B cell (primary cell): ENCODE measurements around the gene FTSJ3. TPM values are rescaled to one million over a fixed set of nuclear protein-coding genes. Genes with fewer than 3 reads are reported as not detected.

Experiments used
- ATAC-seq: fragments of 200-7000 bp; cut with Tn5 transposase; one replicate; pipeline ENCODE4 v1.10.0; 2021; ENCODE audit warnings: low read depth, mild to moderate bottlenecking, moderate number of reproducible peaks, moderate library complexity
- CTCF ChIA-PET: fragments of 350-600 bp; sonication (Branson Sonifier 250); formaldehyde crosslinking; loops from one replicate; lab custom pipeline; 2021; ENCODE audit warnings: antibody characterized with exemption, inconsistent platforms; lab: Charles Lee
- POLR2A ChIA-PET: fragments of 350-600 bp; sonication (Branson Sonifier 250); formaldehyde crosslinking; loops from one replicate; lab custom pipeline; 2021; ENCODE audit warnings: antibody characterized with exemption; lab: Charles Lee
- DNase-seq: peaks from one replicate; pipeline ENCODE4 v3.0.0; 2013
- H2AFZ ChIP-seq: 2 replicates; pipeline ENCODE4 v1.6.1; 2012; ENCODE audit warnings: mild to moderate bottlenecking, low read depth, low read length; ENCODE audit not compliant: insufficient read depth, poor library complexity, severe bottlenecking
- H3K27ac ChIP-seq, 2 donors: 1 replicate in 1 of 2; 2 replicates in 1 of 2; pipeline ENCODE4 v1.5.1; 2012 to 2013; ENCODE audit warnings: low read length in 2 of 2, mild to moderate bottlenecking in 2 of 2, moderate library complexity in 1 of 2
- H3K27me3 ChIP-seq, 4 experiments: fragments of 200-600 bp in 1 of 4; sonication (generic) in 1 of 4; replicated peaks in 1 of 4; 1 replicate in 2 of 4; 2 replicates in 2 of 4; pipeline versions ENCODE4 v1.6.1 to v1.7.0; 2013 to 2016; ENCODE audit warnings: low read length in 3 of 4, mild to moderate bottlenecking in 2 of 4, mixed read lengths in 1 of 4, moderate library complexity in 1 of 4; ENCODE audit not compliant: insufficient read depth in 4 of 4, control insufficient read depth in 3 of 4; ENCODE audit errors: control extremely low read depth in 1 of 4
- H3K36me3 ChIP-seq, 2 experiments: replicated peaks in 1 of 2; 1 replicate in 1 of 2; 2 replicates in 1 of 2; pipeline versions ENCODE4 v1.6.1 to v1.7.1; 2013; ENCODE audit warnings: low read length in 1 of 2; ENCODE audit not compliant: insufficient read depth in 2 of 2, control insufficient read depth in 1 of 2; ENCODE audit errors: control extremely low read depth in 1 of 2, extremely low read depth in 1 of 2
- H3K4me1 ChIP-seq, 2 donors: fragments of 200-600 bp in 1 of 2; sonication (generic) in 1 of 2; 1 replicate in 1 of 2; 2 replicates in 1 of 2; pipeline versions ENCODE4 v1.5.1 to v1.6.1; 2013 to 2017; ENCODE audit warnings: low read length in 2 of 2; ENCODE audit not compliant: control insufficient read depth in 2 of 2, insufficient read depth in 2 of 2
- H3K4me2 ChIP-seq: replicated peaks from 2 replicates; pipeline ENCODE3; 2012; ENCODE audit warnings: mild to moderate bottlenecking, low read depth, low read length; ENCODE audit not compliant: poor library complexity, severe bottlenecking
- H3K4me3 ChIP-seq, 5 experiments: fragments of 200-600 bp in 1 of 5; sonication (generic) in 1 of 5; 1 replicate in 3 of 5; 2 replicates in 2 of 5; pipeline versions ENCODE4 v1.5.1 to v1.7.0; 2011 to 2016; ENCODE audit warnings: low read length in 4 of 5, mild to moderate bottlenecking in 4 of 5, low read depth in 2 of 5, control low read depth in 1 of 5, moderate library complexity in 1 of 5; ENCODE audit not compliant: insufficient read depth in 1 of 5; ENCODE audit errors: control extremely low read depth in 1 of 5, extremely low read depth in 1 of 5
- H3K79me2 ChIP-seq: fragments of 200-600 bp; sonication (generic); one replicate; pipeline ENCODE4 v1.6.0; 2016; ENCODE audit warnings: low read length; ENCODE audit not compliant: control insufficient read depth, insufficient read depth
- H3K9ac ChIP-seq: fragments of 200-600 bp; sonication (generic); 2 replicates; pipeline ENCODE4 v1.6.1; 2017; ENCODE audit warnings: mild to moderate bottlenecking, low read length, moderate library complexity
- H3K9me3 ChIP-seq, 3 donors: one replicate each; pipeline versions ENCODE4 v1.6.1 to v1.7.1; 2013; ENCODE audit warnings: low read length in 2 of 3; ENCODE audit not compliant: control insufficient read depth in 2 of 3, insufficient read depth in 1 of 3; ENCODE audit errors: control extremely low read depth in 1 of 3
- H4K20me1 ChIP-seq: 2 replicates; pipeline ENCODE4 v1.6.0; 2012; ENCODE audit warnings: mild to moderate bottlenecking, low read length; ENCODE audit not compliant: insufficient read depth, control insufficient read depth, poor library complexity, severe bottlenecking
- H3K27ac Mint-ChIP-seq: one replicate; pipeline ENCODE4 v1.8.0; 2021; ENCODE audit warnings: mixed read lengths
- H3K27me3 Mint-ChIP-seq: one replicate; pipeline ENCODE4 v1.8.0; 2021; ENCODE audit warnings: mixed read lengths
- H3K4me1 Mint-ChIP-seq: one replicate; pipeline ENCODE4 v1.8.0; 2021; ENCODE audit warnings: mixed read lengths
- H3K4me3 Mint-ChIP-seq: one replicate; pipeline ENCODE4 v1.8.0; 2021; ENCODE audit warnings: mixed read lengths
- H3K9me3 Mint-ChIP-seq: one replicate; pipeline ENCODE4 v1.8.0; 2022; ENCODE audit warnings: mixed read lengths; ENCODE audit not compliant: insufficient read depth
- EZH2 ChIP-seq: IDR thresholded peaks from 2 replicates; pipeline ENCODE4 v1.6.1; 2012; ENCODE audit warnings: borderline replicate concordance, low read depth, mild to moderate bottlenecking, moderate library complexity, low read length; ENCODE audit not compliant: insufficient read depth, poor library complexity, severe bottlenecking
- WGBS: methylation state at CpG from one replicate; pipeline ENCODE4 v1.1.5; 2013; ENCODE audit warnings: missing lambda C conversion rate; ENCODE audit not compliant: insufficient coverage; 5-methylcytosine and 5-hydroxymethylcytosine counted together
- intact Hi-C: fragments of 100-400 bp; cut with micrococcal nuclease; formaldehyde crosslinking; loops from one replicate; pipeline ENCODE4 v1.10.0; 2022
- polyA plus RNA-seq: library from polyadenylated mRNA; depleted of rRNA; stranded (reverse); fragments of >200 nt; gene quantifications from 2 replicates; pipeline ENCODE4 v1.2.3, GENCODE V29; 2012
- total RNA-seq, 2 donors: library from RNA; stranded (reverse); fragments of 120-200 nt in 1 of 2; gene quantifications; 1 replicate in 1 of 2; 2 replicates in 1 of 2; pipeline versions ENCODE4 v1.2.3 to v1.2.4, GENCODE V29; 2013 to 2022
- TF ChIP-seq, protein P1 (sequence below): fragments of 200-600 bp; IDR thresholded peaks from one replicate; pipeline ENCODE4 v1.8.0; 2022; ENCODE audit warnings: antibody characterized with exemption, mild to moderate bottlenecking

Gene FTSJ3
- total and polyA plus RNA-seq, 2 donors (not counting 1 experiment from before 2014, with no cell fraction given), result 26.5 to 75.9 TPM

DNA sequence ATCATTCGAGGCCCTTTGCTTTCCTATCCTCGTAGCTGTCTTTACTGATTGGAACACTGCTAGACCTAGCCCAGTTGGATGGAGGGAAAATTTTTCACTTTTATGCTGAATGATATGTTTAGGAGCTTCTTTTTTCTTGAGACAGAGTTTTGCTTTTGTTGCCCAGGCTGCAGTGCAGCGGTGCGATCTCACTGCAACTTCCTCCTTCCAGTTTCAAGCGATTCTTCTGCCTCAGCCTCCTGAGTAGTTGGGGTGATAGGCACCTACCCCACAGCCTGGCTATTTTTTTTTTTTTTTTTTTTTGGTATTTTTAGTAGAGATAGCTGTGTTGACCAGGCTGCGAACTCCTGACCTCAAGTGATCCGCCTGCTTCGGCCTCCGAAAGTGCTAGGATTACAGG is 17.5 kb downstream of the FTSJ3 start:
- Histone ChIP-seq H3K4me1 (peaks cover 9 to 10% of the 10 kb centered on the region in 2 donors), H2AFZ (no peak overlapping the region), H4K20me1 (no peaks in the 10 kb centered on the region), H3K36me3 (peaks cover 11 to 84% of the 10 kb centered on the region in 2 experiments), H3K79me2 (peaks cover 7% of the 10 kb centered on the region), H3K27me3 (no peaks in the 10 kb centered on the region), H3K9ac (no peak overlapping the region), H3K4me3 (no peak overlapping the region), H3K27ac (peak overlapping the region in 1 of 2 donors; percentile 54), H3K4me2 (no peak overlapping the region), H3K9me3 (no peaks in the 10 kb centered on the region)
- POLR2A ChIA-PET, result no interaction called here
- peak overlapping the region; percentile 75 for H3K27ac Mint-ChIP-seq
- no peak overlapping the region for H3K4me3 Mint-ChIP-seq
- peak; percentile 43 for DNase-seq
- CTCF ChIA-PET, result interaction anchor here (0.8 to 3.7 kb wide), 6 partner anchors 8 to 384 kb away, joined by 3 to 14 read pairs (median 4); no protein-coding TSS in a partner anchor
- H3K9me3 Mint-ChIP-seq, result no peaks in the 10 kb centered on the region
- 100% methylated on average over 2 of the region's 9 CpGs for WGBS
- peaks cover 11% of the 10 kb centered on the region for H3K4me1 Mint-ChIP-seq
- H3K27me3 Mint-ChIP-seq, result no peaks in the 10 kb centered on the region
- intact Hi-C loops, result no loop called here
- no peak for TF ChIP-seq EZH2
- TF ChIP-seq, protein P1, sequence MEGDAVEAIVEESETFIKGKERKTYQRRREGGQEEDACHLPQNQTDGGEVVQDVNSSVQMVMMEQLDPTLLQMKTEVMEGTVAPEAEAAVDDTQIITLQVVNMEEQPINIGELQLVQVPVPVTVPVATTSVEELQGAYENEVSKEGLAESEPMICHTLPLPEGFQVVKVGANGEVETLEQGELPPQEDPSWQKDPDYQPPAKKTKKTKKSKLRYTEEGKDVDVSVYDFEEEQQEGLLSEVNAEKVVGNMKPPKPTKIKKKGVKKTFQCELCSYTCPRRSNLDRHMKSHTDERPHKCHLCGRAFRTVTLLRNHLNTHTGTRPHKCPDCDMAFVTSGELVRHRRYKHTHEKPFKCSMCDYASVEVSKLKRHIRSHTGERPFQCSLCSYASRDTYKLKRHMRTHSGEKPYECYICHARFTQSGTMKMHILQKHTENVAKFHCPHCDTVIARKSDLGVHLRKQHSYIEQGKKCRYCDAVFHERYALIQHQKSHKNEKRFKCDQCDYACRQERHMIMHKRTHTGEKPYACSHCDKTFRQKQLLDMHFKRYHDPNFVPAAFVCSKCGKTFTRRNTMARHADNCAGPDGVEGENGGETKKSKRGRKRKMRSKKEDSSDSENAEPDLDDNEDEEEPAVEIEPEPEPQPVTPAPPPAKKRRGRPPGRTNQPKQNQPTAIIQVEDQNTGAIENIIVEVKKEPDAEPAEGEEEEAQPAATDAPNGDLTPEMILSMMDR, result no peak
- peak; percentile 54 for ATAC-seq

DNA sequence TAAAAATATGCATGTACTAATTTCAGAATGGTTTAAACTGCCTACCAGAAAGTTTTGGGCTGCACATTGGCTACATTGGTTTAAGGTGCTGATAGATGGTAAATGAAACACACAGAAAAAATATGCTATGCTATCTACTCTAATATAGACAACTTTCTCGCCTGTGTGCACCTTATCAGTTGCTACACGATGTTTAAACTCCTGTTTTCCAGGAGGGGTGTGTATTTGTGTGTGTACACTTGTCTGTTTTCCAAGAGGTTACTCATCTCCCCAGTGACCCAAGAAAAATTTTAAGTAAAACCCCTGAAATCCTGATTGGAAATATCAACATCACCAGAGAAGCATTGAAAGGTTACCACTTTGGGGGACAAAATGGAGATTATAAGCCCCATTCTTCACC is 21.9 kb downstream of the FTSJ3 start:
- no peaks in the 10 kb centered on the region for H3K27me3 ChIP-seq
- Mint-ChIP-seq H3K9me3 (no peaks in the 10 kb centered on the region), H3K27ac (no peak overlapping the region), H3K27me3 (no peaks in the 10 kb centered on the region), H3K4me1 (peaks cover 11% of the 10 kb centered on the region), H3K4me3 (no peak overlapping the region)
- no peak overlapping the region for H3K4me2 ChIP-seq
- H3K9ac ChIP-seq, result no peak overlapping the region
- no peaks in the 10 kb centered on the region for H3K9me3 ChIP-seq
- intact Hi-C loops, result no loop called here
- WGBS, result no CpG with 5 or more reads among the region's 2 CpGs
- no peaks in the 10 kb centered on the region for H3K79me2 ChIP-seq
- no peak overlapping the region for H3K4me3 ChIP-seq
- TF ChIP-seq, protein P1, result no peak
- no peak for TF ChIP-seq EZH2
- CTCF ChIA-PET, result no interaction called here
- ATAC-seq (no peak), DNase-seq (no peak)
- peak overlapping the region in 1 of 2 donors; percentile 18 for H3K27ac ChIP-seq
- peaks cover 9 to 10% of the 10 kb centered on the region in 2 donors for H3K4me1 ChIP-seq
- POLR2A ChIA-PET, result no interaction called here
- H3K36me3 ChIP-seq, result peaks cover 7 to 84% of the 10 kb centered on the region in 2 experiments
- no peaks in the 10 kb centered on the region for H4K20me1 ChIP-seq
- H2AFZ ChIP-seq, result no peak overlapping the region
